Measurements from ENCODE around the gene HTD2.

The HTD2 gene

GRCh38 chr3:58291671-58292338 is 14.5 kb upstream of the HTD2 start:
- no peak for DNase-seq

DNA sequence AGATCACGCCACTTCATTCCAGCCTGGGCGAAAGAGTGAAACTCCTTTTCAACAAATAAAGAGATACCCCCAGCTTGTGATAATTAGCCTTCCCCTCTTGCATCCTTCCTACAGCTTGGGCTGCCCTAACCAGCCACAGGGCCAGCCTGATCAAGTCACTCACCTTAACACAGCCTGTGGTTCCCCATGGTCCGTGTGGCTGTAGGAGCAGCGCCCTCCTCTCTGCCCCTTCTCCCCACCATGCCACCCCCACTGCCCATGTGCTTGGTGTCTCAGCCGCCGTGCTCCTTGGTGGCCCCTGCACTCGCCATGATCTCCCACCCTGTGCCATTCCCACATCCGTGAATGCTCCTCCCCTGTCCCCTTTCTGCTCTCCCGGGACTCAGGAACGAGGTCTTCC is 13.5 kb upstream of the HTD2 start:
- no peak for DNase-seq

GRCh38 chr3:58293516-58293915 is 12.8 kb upstream of the HTD2 start:
- DNase-seq = peak in 28 of 51 donors; percentile 13 to 64 (median 38)

- DNase-seq = peak in 41 of 51 donors; percentile 6 to 89 (median 51)
Observed at GRCh38 chr3:58296269-58296668, 10.1 kb upstream of the HTD2 start.

- DNase-seq = no peak
Observed at GRCh38 chr3:58296843-58297242, 9.5 kb upstream of the HTD2 start.

- DNase-seq = no peak
Observed at GRCh38 chr3:58298190-58298589, 8.1 kb upstream of the HTD2 start.

DNA sequence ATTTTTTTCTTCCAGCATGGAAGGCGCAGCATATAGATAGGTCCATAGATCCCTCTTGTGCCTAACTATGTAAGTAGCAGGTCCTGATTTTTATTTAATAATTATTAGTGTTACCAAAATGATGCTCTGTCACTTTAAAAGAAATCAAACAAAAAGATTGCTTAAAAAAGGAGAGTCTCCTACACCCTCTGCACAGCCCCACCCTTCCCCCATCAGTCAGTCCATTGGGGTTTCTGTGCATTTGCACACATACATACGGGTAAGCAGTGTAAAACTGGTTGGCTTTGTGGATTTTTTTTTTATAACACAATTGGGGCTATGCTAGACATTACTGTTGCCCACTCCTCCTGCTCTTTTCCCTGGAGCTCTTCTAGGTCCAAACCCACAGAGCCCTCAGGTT is 7.2 kb upstream of the HTD2 start:
- DNase-seq = no peak

- peak in 3 of 51 donors; percentile 3 to 41 (median 16) for DNase-seq
Observed at GRCh38 chr3:58299839-58300516, 6.3 kb upstream of the HTD2 start.

- no peak for DNase-seq
Observed at GRCh38 chr3:58307639-58308215, 1.4 kb downstream of the HTD2 start.

GRCh38 chr3:58308728-58309127 is 2.4 kb downstream of the HTD2 start:
- no peak for DNase-seq

DNA sequence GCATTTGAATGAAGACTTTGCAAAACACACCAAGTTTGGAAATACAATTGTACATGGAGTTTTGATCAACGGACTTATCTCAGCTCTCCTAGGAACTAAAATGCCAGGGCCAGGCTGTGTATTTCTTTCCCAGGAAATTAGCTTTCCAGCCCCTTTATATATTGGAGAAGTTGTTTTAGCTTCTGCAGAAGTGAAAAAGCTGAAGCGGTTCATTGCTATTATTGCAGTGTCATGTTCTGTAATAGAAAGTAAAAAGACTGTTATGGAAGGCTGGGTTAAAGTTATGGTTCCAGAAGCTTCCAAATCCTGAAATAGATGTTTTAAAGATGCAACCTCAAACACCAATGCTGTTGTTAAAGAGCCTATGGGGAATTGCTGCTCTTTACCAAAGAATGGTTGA is 11.5 kb downstream of the HTD2 start:
- DNase-seq = no peak

GRCh38 chr3:58321791-58322190 is 15.5 kb downstream of the HTD2 start:
- DNase-seq = no peak

DNA sequence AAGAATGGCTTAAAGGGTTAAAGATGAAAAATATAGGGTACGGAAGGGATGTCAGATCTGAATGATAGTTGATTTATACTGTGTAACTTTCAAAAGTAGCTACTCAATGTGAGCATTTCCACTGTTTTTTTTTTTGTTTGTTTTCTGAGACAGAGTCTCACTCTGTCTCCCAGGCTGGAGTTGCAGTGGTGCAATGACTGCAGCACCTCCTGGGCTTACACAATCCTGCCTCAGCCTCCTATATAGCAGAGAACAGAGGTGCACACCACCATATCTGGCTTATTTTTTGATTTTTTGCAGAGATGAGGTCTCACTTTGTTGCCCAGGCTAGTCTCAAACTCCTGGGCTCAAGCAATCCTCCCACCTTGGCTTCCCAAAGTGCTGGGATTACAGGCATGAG is 16.5 kb downstream of the HTD2 start:
- DNase-seq = no peak

- DNase-seq = peak in 1 of 51 donors; percentile 29
Observed at GRCh38 chr3:58323529-58324390, 17.4 kb downstream of the HTD2 start.

DNA sequence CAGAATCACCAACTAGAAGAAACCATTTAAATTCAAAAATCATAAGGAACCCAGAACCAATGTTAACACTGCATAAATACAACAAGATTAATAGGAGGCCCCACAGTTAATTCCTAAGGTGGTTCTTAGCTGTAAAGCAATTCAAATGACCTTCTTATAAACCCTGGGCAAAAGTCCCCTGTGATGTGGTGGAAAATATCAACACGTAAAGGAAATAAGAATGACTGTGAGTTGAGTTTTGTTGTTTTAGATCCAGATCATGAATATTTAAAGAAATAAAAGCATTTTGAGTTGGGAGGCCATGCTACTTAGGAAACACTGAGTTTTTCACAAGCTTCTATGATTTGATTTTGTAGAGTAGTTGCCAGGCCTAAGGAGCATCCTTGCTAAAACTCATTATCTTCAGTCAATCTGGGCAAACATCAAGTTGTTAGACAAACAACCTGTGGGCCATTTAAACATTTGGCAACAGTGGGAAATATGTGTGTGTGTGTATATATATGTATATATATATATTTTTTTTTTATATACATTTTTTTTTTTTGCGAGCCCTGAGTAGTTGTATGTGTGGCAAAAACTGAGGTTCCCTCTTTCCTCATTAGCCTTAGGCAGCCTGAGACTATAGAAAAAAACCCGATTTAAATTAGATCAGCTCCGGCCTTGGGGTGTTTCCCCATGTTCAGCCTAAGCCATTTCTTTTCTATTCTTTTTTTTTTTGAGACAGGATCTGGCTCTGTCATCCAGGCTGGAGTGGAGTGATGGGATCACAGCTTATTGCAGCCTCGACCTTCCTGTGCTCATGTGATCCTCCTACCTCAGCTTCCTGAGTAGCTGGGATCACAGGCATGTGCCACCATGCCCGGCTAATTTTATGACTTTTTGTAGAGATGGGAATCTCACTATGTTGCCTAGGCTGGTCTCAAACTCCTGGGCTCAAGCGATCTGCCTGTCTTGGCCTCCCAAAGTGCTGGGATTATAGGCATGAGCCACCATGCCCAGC is 18.4 kb downstream of the HTD2 start:
- no peak for DNase-seq

DNA sequence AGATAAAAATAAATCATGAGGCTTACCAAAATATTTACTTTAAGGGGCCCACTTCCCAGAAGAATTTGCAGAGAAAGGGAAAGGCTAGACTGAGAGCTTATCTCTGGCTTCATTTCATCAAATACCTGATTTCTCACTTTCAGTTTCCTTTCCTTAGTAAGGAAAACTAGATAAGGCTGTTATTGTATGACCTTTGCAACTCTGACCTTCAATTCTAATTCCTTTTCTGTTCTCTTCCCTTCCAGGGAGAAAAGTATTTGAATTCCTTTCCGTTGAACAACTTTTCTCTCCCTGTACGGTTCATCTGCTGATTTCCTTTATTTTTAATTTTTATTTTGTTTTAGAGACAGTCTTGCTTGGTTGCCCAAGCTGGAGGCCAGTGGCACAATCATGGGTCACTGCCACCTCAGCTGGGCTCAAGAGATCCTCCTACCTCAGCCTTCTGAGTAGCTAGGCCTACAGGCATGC is 19.2 kb downstream of the HTD2 start:
- no peak for DNase-seq

GRCh38 chr3:58326267-58326900 is 20.1 kb downstream of the HTD2 start:
- no peak for DNase-seq

DNA sequence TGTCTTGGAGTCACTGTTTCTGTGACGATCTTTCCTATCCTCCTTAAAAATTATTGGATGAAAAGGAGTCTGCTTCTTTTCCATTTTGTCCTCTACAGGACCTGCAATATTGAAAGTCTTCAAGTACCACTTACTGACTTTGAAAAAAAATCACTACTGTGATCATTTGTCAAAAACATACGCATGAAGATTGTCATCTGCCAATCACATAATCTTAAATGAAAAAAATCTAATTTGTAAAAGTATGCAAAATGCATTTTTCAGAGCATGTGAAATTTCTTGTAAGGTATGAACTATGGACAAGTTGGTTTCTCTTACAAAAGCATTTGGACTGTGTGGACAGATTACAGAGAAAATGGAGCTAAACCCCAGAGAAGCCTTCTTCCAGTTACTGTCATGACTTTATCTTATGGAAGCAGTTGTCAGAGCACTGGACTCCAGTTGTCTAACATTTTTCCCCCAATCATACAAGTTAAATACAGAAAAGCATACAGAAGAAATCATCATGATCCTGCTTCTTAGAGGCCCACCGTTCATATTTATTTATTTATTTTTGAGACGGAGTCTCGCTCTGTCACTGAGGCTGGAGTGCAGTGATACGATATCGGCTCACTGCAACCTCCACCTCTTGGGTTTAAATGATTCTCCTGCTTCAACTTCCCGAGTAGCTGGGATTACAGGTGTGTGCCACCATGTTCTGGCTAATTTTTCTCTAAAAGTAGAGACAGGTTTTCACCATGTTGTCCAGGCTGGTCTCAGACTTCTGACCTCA is 23.0 kb downstream of the HTD2 start:
- DNase-seq = no peak

GRCh38 chr3:58329922-58330413 is 23.6 kb downstream of the HTD2 start:
- no peak for DNase-seq

All from hypothalamus (tissue), 51 donors.